ENCODE data around the gene SHB. TPM values are rescaled to one million over a fixed set of nuclear protein-coding genes. Genes with fewer than 3 reads are reported as not detected.

SHB gene
- polyA plus RNA-seq, 1 donor (not counting 4 experiments of a cell fraction or from before 2014, with no cell fraction given), result 10.9 TPM

DNA sequence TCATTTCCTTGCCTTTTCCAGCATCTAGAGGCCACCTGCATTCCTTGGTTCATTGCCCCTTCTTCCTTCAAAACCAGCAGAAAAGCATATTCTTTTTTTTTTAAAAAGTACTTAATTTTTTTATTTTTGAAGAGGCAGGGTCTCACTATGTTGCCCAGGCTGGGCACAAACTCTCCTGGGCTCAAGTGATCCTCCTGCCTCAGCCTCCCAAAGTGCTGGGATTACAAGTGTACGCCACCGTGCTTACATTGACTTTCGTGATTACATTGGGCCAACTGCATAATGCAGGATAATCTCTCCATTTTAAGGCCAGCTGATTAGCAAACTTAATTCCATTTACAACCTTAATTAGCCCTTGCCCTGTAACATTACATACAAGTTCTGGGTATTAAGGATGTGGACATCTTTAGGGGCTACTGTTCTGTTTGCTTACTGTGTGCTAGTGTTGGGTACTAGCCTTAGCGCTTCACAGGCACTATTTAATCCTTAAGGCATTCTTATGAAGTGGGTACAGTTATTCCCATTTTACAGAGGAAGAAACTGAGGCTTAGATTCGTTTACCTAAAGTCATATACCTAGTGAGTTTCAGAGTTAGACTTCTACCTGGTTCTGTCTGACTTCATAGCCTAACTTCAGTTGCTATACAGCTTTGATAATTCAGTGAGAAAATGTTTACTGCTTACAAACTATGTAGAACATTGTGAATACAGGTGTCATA lies 198.8 kb downstream of the SHB start:
- Histone ChIP-seq H3K9me3 (ENCODE audit: control insufficient read depth, low read depth, low read length) (no peaks in the 10 kb centered on the region), H2AFZ (ENCODE audit: control insufficient read depth, low read length) (no peak overlapping the region), H3K9ac (ENCODE audit: control insufficient read depth, extremely low read depth, insufficient read depth, low read length) (no peak overlapping the region), H3K27ac (ENCODE audit: control insufficient read depth, insufficient read depth, low read length) (no peak overlapping the region), H3K36me3 (ENCODE audit: control insufficient read depth in 2 of 2, extremely low read depth in 1 of 2, insufficient read depth in 2 of 2, low read length in 2 of 2) (no peaks in the 10 kb centered on the region), H3K9me1 (ENCODE audit: control insufficient read depth, extremely low read depth, insufficient read depth, low read length) (no peaks in the 10 kb centered on the region), H3K27me3 (ENCODE audit: control insufficient read depth, extremely low read depth, insufficient read depth, low read length) (no peaks in the 10 kb centered on the region), H4K20me1 (ENCODE audit: control insufficient read depth, extremely low read depth, insufficient read depth, low read length) (no peaks in the 10 kb centered on the region), H3K4me3 (ENCODE audit: control insufficient read depth in 2 of 3, extremely low read depth in 1 of 3, insufficient read depth in 2 of 3, low read depth in 1 of 3, low read length in 3 of 3) (no peak overlapping the region), H3K79me2 (ENCODE audit: control insufficient read depth, insufficient read depth, low read length) (no peaks in the 10 kb centered on the region), H3K4me2 (ENCODE audit: control insufficient read depth, extremely low read depth, insufficient read depth, low read depth, low read length) (no peak overlapping the region), H3K4me1 (ENCODE audit: control insufficient read depth, extremely low read depth, insufficient read depth, low read length) (no peaks in the 10 kb centered on the region)
- no peak for DNase-seq (ENCODE audit: low read depth, low spot score)
- no peak for FAIRE-seq
- dilution Hi-C loops (cut with MboI; ENCODE audit: extremely low pct_ligation_motif_present, low sequenced_read_pairs), result no loop called here
- no peak for TF ChIP-seq EZH2 (IDR thresholded peaks at IDR 0.05; ENCODE audit: low read length)
- TF ChIP-seq, protein P1, sequence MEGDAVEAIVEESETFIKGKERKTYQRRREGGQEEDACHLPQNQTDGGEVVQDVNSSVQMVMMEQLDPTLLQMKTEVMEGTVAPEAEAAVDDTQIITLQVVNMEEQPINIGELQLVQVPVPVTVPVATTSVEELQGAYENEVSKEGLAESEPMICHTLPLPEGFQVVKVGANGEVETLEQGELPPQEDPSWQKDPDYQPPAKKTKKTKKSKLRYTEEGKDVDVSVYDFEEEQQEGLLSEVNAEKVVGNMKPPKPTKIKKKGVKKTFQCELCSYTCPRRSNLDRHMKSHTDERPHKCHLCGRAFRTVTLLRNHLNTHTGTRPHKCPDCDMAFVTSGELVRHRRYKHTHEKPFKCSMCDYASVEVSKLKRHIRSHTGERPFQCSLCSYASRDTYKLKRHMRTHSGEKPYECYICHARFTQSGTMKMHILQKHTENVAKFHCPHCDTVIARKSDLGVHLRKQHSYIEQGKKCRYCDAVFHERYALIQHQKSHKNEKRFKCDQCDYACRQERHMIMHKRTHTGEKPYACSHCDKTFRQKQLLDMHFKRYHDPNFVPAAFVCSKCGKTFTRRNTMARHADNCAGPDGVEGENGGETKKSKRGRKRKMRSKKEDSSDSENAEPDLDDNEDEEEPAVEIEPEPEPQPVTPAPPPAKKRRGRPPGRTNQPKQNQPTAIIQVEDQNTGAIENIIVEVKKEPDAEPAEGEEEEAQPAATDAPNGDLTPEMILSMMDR (optimal IDR thresholded peaks at IDR 0.05 in 1 of 3, IDR thresholded peaks at IDR 0.05 in 1 of 3, conservative IDR thresholded peaks at IDR 0.05 in 1 of 3; ENCODE audit: extremely low read depth in 1 of 3, insufficient read depth in 2 of 3, low read length in 3 of 3), result no peak

Small RNAs within 50 kb of the gene (small RNA-seq; reads per million reads assigned to genes)
- gene RNU7-124P (ENCODE audit: insufficient read length in 3 of 3, low read depth in 3 of 3, low replicate concordance in 1 of 3), result 0 reads per million in 3 experiments

Other genes with a start within 250 kb of the SHB start
- 19.5 to 31.8 TPM (median 22.2 TPM) in 3 replicates for gene SLC25A51, start 165.1 kb downstream of the SHB start, polyA plus RNA-seq